BLaER1 treated with 17β-estradiol and CSF1 and Interleukin-3, amounts not matched to agents 10 nM and 100 nM (cell line): ENCODE measurements around the gene GABRD.

Experiments
- H3K27ac ChIP-seq, 11 experiments: shearing (Covaris generic); formaldehyde crosslinking; 2 replicates each; pipeline ENCODE4 v1.8.1; 2022
- H3K27me3 ChIP-seq, 11 experiments: shearing (Covaris generic); formaldehyde crosslinking; 2 replicates each; pipeline ENCODE4 v1.8.1; 2022
- H3K36me3 ChIP-seq, 11 experiments: shearing (Covaris generic); formaldehyde crosslinking; 2 replicates each; pipeline ENCODE4 v1.8.1; 2022
- H3K4me1 ChIP-seq, 10 experiments: shearing (Covaris generic); formaldehyde crosslinking; 2 replicates each; pipeline ENCODE4 v1.8.1; 2022
- H3K4me2 ChIP-seq, 11 experiments: shearing (Covaris generic); formaldehyde crosslinking; 2 replicates each; pipeline ENCODE4 v1.8.1; 2022
- H3K4me3 ChIP-seq, 10 experiments: shearing (Covaris generic); formaldehyde crosslinking; 2 replicates each; pipeline ENCODE4 v1.8.1; 2022
- H3K9ac ChIP-seq, 11 experiments: shearing (Covaris generic); formaldehyde crosslinking; 2 replicates each; pipeline ENCODE4 v1.8.1; 2022
- H3K9me3 ChIP-seq, 11 experiments: shearing (Covaris generic); formaldehyde crosslinking; replicated peaks in 1 of 11; 2 replicates each; pipeline ENCODE4 v1.8.1; 2022
- H4K20me1 ChIP-seq, 11 experiments: shearing (Covaris generic); formaldehyde crosslinking; 2 replicates each; pipeline ENCODE4 v1.8.1; 2022
- Cebpa-rat ChIP-seq, 11 experiments: shearing (Covaris generic); IDR thresholded peaks; 2 replicates each; pipeline ENCODE4 v1.8.1; 2022

The GABRD gene

DNA sequence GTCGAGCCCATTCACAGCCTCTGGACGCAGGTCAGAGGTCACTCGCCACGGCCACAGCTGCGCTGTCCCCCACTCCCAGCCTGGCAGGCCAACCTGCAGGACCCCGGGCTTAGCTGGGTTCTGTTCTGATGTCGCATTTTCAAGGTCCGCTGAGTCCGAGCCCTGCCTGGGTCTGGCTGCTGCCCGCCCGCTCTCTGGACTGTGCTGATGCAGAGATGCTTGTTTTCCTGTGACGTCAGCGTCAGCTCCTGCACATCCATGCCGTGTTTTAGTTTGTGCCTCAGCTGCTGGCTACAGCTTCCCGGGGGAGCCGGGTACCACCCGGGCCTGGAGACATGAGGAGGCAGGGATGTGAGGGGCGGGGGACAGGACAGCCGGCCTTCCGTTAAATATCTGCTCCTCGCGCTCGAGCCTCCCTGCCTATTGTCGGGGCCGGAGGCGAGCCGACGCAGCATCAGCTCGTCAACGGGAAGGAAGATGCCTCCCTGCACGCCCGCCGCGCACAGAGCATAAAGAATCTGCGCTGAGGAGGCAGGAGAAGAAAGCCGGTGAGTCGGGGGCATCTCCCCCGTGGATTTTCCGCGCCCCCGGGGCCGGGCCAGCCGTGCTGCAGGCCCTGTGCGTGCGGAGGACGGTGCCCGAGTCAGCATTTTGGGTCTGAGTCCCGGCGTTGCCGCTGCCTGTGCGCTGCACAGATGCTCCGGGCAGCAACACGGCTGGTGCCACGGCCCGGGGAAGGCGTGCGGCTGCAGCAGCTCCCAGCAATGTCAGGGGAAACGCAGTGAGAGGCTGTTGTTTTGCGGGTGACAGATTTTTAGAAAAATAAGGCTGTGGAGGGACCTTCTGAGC lies 54.5 kb downstream of the GABRD start:
- H3K4me3 ChIP-seq = peak overlapping the region; percentile 44 to 78 (median 72)
- peak overlapping the region in 10 of 11 experiments; percentile 47 to 85 (median 72); a peak in 20 of 22 replicates for H3K9ac ChIP-seq
- no peak for TF ChIP-seq Cebpa-rat (IDR thresholded peaks at IDR 0.05)
- H4K20me1 ChIP-seq = peaks cover 0 to 34% (median 0%) of the 10 kb centered on the region in 11 experiments; a peak in 6 of 22 replicates
- peaks cover 61 to 77% (median 66%) of the 10 kb centered on the region in 11 experiments for H3K27me3 ChIP-seq
- H3K27ac ChIP-seq = peak overlapping the region in 9 of 11 experiments; percentile 24 to 80 (median 67); a peak in 16 of 22 replicates
- peaks cover 0 to 12% (median 8%) of the 10 kb centered on the region in 11 experiments; a peak in 9 of 22 replicates for H3K36me3 ChIP-seq
- H3K4me1 ChIP-seq = peaks cover 26 to 72% (median 63%) of the 10 kb centered on the region in 10 experiments
- H3K4me2 ChIP-seq = peak overlapping the region; percentile 78 to 99 (median 95)
- peaks cover 15 to 25% (median 20%) of the 10 kb centered on the region in 11 experiments for H3K9me3 ChIP-seq

DNA sequence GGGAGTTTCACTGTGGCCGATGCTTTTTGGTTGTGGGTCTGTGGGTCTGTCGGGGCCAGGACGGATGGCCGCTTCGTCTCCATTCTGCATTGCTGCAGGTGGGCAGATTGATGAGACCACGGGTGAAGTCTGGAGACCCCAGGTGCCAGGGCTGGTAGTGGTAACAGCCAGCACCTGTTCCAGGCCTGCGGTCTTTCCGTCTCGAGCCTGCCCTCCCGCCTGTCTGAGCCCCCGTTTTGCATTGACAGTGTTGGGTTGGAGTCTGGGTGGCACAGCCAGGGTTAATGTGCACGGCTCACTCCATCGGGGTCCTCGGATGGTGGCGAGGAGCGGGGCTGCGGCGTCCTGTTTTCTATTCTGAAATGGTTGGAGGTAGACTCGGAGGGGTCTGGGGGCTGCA lies 55.3 kb downstream of the GABRD start:
- H3K4me1 ChIP-seq = peaks cover 26 to 72% (median 60%) of the 10 kb centered on the region in 10 experiments
- H3K27ac ChIP-seq = peak overlapping the region in 8 of 11 experiments; percentile 57 to 80 (median 72); a peak in 16 of 22 replicates
- no peak for TF ChIP-seq Cebpa-rat (IDR thresholded peaks at IDR 0.05)
- H3K4me3 ChIP-seq = peak overlapping the region; percentile 44 to 78 (median 72); a peak in 19 of 20 replicates
- peak overlapping the region in 9 of 11 experiments; percentile 55 to 85 (median 74); a peak in 18 of 22 replicates for H3K9ac ChIP-seq
- H3K27me3 ChIP-seq = peaks cover 61 to 77% (median 66%) of the 10 kb centered on the region in 11 experiments
- peaks cover 0 to 19% (median 12%) of the 10 kb centered on the region in 11 experiments; a peak in 12 of 22 replicates for H3K36me3 ChIP-seq
- H3K4me2 ChIP-seq = peak overlapping the region; percentile 78 to 99 (median 95)
- H4K20me1 ChIP-seq = peaks cover 0 to 34% (median 0%) of the 10 kb centered on the region in 11 experiments; a peak in 6 of 22 replicates
- H3K9me3 ChIP-seq = peaks cover 22 to 32% (median 28%) of the 10 kb centered on the region in 11 experiments

DNA sequence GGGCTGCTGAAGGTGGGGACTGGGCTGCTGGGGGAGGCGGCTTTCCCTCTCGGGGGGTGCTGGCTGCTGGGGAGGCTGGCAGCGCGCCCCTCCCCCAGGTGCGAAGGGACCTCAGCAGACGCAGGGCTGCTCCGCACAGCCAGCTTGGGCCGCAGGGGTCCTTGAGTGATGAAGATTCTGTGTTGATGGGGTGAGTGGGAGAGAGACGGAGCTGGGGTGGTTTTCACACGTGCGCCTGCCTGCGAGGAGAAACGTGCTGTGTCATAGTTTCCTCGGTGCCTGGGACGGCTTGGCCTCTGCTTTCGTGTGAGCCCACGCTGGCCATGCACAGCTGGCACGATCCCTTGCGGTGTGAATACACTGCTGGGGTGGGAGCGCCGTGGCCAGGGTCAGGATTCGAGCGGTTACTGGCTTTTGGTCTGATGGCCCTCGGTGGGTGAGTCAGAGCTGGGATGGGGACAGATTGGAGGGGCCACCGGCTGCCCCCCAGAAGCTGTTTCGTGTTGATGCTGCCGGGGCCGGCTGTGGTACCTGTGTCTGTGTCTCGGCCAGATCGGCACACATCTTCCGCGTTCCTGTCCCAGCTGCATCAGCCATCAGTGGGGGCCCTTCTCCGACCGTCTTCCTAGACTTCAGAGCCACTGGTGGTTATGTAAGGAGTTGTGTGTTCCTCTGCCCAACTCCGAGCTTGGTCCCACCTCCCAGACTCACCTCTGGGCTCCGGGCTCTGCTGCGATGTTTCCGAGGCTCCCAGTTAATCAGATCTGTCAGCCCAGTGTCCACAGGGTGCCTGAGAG lies 56.0 kb downstream of the GABRD start:
- peaks cover 0 to 34% (median 0%) of the 10 kb centered on the region in 11 experiments; a peak in 6 of 22 replicates for H4K20me1 ChIP-seq
- H3K9ac ChIP-seq = peak overlapping the region in 9 of 11 experiments; percentile 55 to 85 (median 74); a peak in 17 of 22 replicates

DNA sequence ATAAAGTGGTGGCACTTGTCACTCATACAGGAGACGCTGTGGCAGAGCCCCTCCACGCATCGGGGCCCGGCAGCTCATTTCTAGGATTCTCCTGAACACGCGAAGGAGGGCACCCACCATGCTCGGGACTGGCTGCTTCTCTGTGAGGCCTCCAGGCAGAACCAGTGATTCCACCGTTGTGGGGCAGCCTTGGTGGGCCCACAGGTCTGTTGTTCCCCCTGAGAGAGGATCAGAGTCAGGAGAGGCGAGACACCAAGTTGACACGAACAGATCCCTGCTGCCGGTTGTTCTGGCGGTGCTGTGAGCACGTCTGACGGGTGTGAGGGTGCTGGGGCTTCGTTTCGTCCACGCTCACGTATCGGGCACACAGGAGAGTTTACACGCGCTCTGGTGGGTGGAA lies 57.7 kb downstream of the GABRD start:
- peaks cover 31 to 47% (median 40%) of the 10 kb centered on the region in 11 experiments for H3K9me3 ChIP-seq
- peaks cover 57 to 68% (median 61%) of the 10 kb centered on the region in 11 experiments for H3K27me3 ChIP-seq
- peaks cover 17 to 75% (median 48%) of the 10 kb centered on the region in 10 experiments for H3K4me1 ChIP-seq
- peaks cover 0 to 23% (median 18%) of the 10 kb centered on the region in 11 experiments; a peak in 12 of 22 replicates for H3K36me3 ChIP-seq
- no peak for TF ChIP-seq Cebpa-rat (IDR thresholded peaks at IDR 0.05)
- peaks cover 0 to 32% (median 0%) of the 10 kb centered on the region in 11 experiments; a peak in 7 of 22 replicates for H4K20me1 ChIP-seq
- peak overlapping the region; percentile 7 to 99 (median 95); a peak in 19 of 22 replicates for H3K4me2 ChIP-seq
- peak overlapping the region in 6 of 11 experiments; percentile 46 to 85 (median 80); a peak in 13 of 22 replicates for H3K9ac ChIP-seq
- peak overlapping the region in 7 of 11 experiments; percentile 17 to 80 (median 78); a peak in 14 of 22 replicates for H3K27ac ChIP-seq
- H3K4me3 ChIP-seq = peak overlapping the region in 3 of 10 experiments; percentile 19 to 77 (median 72); a peak in 5 of 20 replicates

More for the DNA sequence above, 56.0 kb downstream of the GABRD start:
- no peak for TF ChIP-seq Cebpa-rat (IDR thresholded peaks at IDR 0.05)
- Histone ChIP-seq H3K36me3 (peaks cover 0 to 23% (median 18%) of the 10 kb centered on the region in 11 experiments; a peak in 12 of 22 replicates), H3K27me3 (peaks cover 61 to 77% (median 66%) of the 10 kb centered on the region in 11 experiments), H3K4me1 (peaks cover 19 to 72% (median 53%) of the 10 kb centered on the region in 10 experiments), H3K4me2 (peak overlapping the region; percentile 78 to 99 (median 95)), H3K9me3 (peaks cover 30 to 40% (median 36%) of the 10 kb centered on the region in 11 experiments), H3K27ac (peak overlapping the region in 8 of 11 experiments; percentile 57 to 80 (median 72); a peak in 16 of 22 replicates), H3K4me3 (peak overlapping the region in 8 of 10 experiments; percentile 63 to 78 (median 72); a peak in 16 of 20 replicates)

DNA sequence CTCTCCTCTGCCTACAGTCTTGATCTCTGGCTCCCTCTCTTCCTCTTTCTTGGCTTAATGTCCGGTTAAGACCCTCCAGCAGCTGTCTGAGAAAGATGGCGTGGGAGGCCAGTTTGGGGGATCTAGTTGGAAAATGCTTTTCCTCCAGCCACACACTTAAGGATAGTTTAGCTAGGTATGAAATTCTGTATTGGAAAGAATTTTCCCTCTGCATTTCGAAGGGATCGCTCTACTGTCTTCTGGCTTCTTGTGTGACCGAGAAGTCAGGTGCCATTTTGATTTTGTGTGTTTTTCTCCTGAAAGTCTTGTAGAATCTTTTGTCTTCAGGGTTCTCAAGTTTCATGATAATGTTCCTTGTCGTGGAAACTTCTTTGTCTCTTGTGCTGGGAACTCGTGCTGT lies 59.0 kb downstream of the GABRD start:
- Histone ChIP-seq H3K9ac (no peak overlapping the region), H3K4me3 (peak overlapping the region in 6 of 10 experiments; percentile 4 to 77 (median 12); a peak in 6 of 20 replicates), H3K4me1 (peaks cover 17 to 65% (median 39%) of the 10 kb centered on the region in 10 experiments), H3K27me3 (peaks cover 44 to 54% (median 48%) of the 10 kb centered on the region in 11 experiments; a peak in 21 of 22 replicates), H4K20me1 (peaks cover 0 to 20% (median 0%) of the 10 kb centered on the region in 11 experiments; a peak in 8 of 22 replicates), H3K27ac (peak overlapping the region in 3 of 11 experiments; percentile 79 to 80 (median 80); a peak in 4 of 22 replicates), H3K4me2 (peak overlapping the region in 1 of 11 experiments; percentile 99; a peak in 1 of 22 replicates), H3K9me3 (peaks cover 31 to 47% (median 40%) of the 10 kb centered on the region in 11 experiments), H3K36me3 (peaks cover 0 to 23% (median 18%) of the 10 kb centered on the region in 11 experiments; a peak in 12 of 22 replicates)
- TF ChIP-seq Cebpa-rat (IDR thresholded peaks at IDR 0.05) = no peak

DNA sequence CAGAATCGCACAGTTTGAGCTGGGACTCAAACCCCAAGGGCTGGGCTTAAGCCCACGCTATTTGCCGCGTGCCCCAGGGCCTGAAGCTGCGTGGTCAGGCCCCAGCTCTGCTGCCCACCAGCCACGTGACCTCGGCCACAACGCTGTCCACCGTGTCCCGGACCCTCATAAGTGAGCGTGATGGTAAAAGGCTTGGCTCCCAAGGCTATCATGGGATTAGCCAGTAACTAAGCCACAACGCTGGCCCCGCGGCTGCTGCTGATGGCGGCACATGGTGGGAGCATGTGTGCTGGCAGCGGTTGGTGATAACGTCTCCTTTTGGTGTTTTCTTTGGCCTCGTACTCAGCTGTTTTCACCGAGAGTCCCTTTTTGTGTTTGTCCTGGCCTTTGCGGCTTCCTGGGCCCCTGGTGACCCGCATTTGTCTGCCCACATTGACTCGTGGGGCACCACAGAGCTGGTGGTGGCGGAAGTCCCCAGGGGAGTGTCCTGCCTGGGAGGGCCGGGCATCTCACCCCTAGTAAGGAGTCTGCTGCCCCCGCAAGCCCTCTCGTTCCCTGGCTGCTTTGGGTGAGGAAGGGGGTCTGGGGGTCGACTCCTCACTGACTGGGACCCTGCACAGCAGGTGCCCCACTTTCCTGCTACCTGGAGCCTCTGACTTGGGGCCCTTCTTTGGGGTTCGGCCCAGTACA lies 60.4 kb downstream of the GABRD start:
- H4K20me1 ChIP-seq = peaks cover 0 to 34% (median 7%) of the 10 kb centered on the region in 11 experiments; a peak in 10 of 22 replicates
- peaks cover 31 to 47% (median 40%) of the 10 kb centered on the region in 11 experiments for H3K9me3 ChIP-seq
- H3K4me2 ChIP-seq = peak overlapping the region in 3 of 11 experiments; percentile 18 to 21 (median 18); a peak in 5 of 22 replicates
- peaks cover 30 to 41% (median 34%) of the 10 kb centered on the region in 11 experiments; a peak in 21 of 22 replicates for H3K27me3 ChIP-seq
- H3K9ac ChIP-seq = no peak overlapping the region
- peak overlapping the region in 5 of 10 experiments; percentile 14 to 24 (median 16); a peak in 3 of 20 replicates for H3K4me3 ChIP-seq
- H3K27ac ChIP-seq = no peak overlapping the region; a peak in 1 of 22 replicates
- peaks cover 10 to 69% (median 31%) of the 10 kb centered on the region in 10 experiments for H3K4me1 ChIP-seq
- no peak for TF ChIP-seq Cebpa-rat (IDR thresholded peaks at IDR 0.05)
- peaks cover 0 to 23% (median 18%) of the 10 kb centered on the region in 11 experiments; a peak in 12 of 22 replicates for H3K36me3 ChIP-seq

DNA sequence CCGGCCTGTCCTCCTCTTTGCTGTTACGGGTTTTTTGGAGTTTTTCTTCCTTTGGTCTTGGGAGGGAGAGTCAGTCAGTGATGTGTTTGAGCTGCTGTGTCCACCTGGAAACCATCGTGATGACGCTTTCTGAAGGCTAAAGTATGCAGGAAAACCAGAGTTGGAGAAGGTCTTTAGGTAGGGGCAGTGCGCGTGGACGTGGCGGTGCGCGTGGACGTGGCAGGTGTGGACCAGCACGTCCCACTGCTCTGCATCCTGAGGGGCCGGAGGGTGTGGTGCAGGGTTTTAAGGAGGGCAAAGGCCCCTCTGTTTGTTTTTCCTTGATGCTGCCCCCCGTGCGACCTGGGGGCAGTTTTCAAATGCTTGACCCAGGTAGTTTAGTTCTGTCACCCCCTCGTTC lies 61.0 kb downstream of the GABRD start:
- Histone ChIP-seq H3K27ac (no peak overlapping the region; a peak in 1 of 22 replicates), H3K36me3 (peaks cover 0 to 23% (median 18%) of the 10 kb centered on the region in 11 experiments; a peak in 12 of 22 replicates), H4K20me1 (peaks cover 0 to 39% (median 9%) of the 10 kb centered on the region in 11 experiments; a peak in 9 of 22 replicates), H3K27me3 (peaks cover 24 to 35% (median 28%) of the 10 kb centered on the region in 11 experiments; a peak in 21 of 22 replicates), H3K9me3 (peaks cover 31 to 47% (median 40%) of the 10 kb centered on the region in 11 experiments), H3K4me2 (peak overlapping the region in 3 of 11 experiments; percentile 18 to 21 (median 18); a peak in 3 of 22 replicates), H3K9ac (no peak overlapping the region), H3K4me1 (peaks cover 4 to 63% (median 25%) of the 10 kb centered on the region in 10 experiments; a peak in 19 of 20 replicates), H3K4me3 (no peak overlapping the region)
- TF ChIP-seq Cebpa-rat (IDR thresholded peaks at IDR 0.05) = no peak
